ENCODE measurements around the gene PTPN3.
A peak's percentile ranks its signal among the peaks of the same experiment; 100 is the strongest.

PTPN3 gene

DNA sequence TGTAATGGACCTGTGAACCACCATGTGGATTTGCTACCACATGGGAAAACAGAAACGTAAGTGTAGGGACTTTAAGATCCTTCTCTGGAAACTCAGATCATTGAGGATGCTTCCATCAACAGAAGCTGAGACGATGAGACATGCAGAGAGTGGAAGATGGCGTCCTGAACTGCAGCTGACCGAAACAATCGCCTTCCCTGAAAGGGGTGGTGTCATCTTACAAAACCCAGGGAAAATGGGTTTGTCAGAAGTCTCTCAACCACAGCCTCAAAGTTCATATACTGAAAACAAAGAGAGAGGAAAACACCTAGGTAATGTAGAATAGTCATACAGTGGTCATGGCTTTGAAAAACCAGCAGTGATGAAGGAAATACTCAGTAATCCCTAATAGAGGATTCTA, 6.6 kb upstream of the PTPN3 start:
- no peak for DNase-seq

DNA sequence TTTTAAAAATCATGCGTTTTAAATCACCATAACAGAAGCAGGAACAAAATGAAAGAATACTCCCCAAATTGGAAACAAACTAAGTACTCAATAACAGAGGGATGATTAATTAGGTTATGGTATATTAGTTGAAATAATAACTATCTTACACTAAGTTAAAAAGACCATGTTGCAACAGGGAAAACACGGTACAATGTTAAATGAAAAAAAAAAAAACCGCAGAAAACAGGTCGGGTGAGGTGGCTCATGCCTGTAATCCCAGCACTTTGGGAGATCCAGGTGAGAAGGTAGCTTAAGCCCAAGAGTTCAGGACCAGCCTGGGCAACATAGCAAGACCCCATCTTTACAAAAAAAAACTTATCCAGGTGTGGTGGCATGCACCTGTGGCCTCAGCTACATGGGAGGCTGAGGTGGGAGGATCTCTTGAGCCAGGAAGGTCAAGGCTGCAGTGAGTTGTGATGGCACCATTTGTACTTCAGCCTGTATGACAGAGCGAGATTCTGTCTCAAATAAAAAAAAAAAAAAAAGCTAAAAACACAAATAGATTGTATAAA, 2.4 kb upstream of the PTPN3 start:
- no peak for DNase-seq

DNA sequence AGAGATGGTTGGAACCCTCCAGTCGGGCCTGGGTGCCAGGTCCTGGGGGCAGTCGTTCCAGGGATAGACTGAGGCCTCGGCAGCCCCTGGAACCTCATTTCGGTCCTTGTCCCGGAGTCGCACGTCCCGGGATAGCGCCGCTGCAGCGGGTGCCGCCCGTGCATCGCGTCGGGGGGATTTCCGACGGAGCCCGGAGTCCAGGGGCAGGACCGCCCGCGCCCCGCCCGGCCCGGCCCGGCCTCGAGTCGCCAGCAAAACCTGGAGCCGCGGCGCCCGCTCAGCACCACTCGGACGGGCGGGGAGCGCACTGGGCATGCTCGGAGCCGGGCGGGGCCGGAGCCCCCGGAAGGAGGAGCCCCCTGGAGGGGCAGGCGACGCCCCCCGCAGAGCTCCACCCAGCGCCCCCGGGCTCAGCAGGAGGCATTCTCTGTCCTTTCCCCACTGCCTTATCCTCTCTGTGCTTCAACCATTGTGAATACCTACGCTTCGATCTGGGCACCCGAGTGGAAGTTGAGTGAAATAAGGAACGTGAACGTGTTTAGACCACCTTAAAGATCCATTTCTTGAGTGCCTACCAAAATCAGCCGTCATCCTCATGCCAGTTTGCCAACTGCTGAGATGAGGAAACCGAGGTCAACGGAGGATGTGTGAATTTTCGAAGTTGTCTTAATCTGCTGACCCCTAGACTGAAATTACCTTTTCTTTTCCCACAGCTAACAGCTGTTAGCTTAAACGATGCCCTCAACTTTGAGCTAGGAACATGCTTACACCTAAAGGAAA, 1.7 kb upstream of the PTPN3 start:
- DNase-seq = peak; percentile 55

DNA sequence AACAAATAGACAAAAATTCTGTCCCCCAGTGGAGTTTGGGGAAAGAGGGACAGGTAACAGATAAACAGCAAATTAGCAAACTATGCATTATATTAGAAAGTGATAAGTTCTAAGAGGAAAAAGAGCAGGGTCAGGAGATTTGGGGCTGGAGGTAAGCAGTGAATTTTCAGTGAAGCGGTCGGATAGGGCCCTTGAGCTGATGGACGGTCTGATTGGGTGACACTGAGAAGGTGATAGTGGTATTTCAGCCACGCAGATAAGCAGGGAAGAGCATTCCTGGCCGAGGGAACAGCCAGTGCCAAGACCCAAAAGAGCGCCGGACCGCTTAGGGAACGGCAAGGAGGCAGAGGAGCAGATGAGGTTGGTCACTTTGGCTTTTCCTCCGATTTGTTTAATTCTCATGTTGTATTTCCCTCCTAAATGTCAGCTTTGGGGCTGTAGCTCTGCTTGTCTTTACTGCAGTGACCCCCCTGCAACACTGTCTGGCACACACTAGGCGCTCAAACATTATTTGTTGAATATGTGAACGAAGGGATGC, 1.1 kb upstream of the PTPN3 start:
- peak; percentile 38 for DNase-seq

DNA sequence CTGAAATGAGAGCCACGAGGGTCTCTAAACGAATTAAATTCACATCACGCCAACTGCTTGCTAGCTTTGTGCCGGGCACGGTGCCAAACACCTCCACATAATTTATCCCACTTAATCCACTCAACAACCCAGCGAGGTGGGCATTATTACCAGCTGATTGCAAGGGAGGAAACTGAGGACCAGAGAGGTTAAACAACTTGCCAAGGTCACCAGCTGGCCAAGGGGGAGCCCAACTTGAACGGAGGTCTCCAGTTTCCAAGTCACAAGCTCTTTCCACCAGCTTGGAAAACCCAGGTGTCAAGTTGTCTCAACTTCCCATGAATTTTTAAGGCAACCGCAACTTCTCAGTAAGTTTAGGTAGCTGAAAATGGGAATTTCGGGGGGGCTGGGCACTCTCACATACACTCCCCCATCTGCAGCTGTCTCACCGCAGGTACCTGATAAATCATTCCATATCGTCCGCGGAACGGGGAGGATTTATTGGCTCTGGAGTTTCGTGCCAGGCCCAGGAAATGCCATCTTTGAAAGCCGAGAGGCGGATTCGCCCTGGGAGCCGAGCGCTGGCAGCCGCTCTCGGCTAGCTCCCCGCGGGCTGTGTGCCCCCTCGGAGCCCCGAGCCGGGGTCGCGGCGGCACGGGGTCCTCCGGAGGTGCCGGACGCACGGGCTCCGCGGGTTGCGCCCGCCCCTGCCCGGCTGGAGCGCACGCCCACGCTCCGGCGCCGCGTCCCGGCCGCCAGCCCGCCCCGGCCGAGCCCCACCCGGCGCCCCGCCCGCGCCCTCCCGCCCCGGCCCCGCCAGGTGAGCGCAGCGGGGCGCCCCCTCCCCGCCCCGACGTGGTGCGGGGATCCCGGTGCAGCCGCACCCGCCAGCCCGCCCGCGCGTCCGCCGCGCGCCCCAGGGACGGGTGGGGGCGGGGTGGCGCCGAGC, 617 bp downstream of the PTPN3 start:
- DNase-seq = peak; percentile 48

DNA sequence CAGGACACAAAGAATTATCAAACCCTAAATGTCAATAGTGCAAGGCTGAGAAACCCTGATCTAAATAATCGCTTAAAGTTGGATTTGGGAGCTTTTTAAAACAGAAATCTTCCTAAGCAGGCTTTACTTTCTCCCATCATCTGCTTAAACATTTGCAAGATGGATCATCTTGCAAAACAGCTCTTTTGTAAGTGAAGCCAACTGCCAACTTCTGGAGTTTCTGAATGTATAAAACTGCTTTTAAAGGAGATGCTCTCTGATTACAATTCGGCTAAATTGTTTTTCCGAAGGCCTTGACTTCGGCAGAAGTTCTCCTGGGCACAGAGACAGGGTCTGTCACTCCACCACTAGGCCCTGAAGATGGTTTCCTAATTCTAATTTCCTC, 1.3 kb downstream of the PTPN3 start:
- DNase-seq = peak; percentile 18

DNA sequence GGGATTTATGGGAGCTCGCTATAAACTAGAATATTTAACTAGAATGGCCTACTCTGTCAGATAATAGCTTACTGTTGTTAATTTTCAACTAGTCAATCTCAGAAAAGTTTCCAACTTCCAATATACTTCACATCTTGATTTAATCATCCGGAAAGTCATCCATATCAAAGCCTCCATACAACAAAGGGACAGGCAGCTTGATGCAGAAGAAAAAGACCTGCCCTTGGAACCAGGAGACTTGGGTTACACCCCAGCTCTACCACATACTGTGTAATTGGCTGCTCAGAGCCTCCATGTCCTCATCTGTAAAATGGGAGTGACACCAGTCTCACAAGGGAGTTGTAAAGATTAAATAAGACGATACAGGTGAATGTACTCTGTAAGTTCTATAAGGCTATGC, 1.9 kb downstream of the PTPN3 start:
- no peak for DNase-seq

DNA sequence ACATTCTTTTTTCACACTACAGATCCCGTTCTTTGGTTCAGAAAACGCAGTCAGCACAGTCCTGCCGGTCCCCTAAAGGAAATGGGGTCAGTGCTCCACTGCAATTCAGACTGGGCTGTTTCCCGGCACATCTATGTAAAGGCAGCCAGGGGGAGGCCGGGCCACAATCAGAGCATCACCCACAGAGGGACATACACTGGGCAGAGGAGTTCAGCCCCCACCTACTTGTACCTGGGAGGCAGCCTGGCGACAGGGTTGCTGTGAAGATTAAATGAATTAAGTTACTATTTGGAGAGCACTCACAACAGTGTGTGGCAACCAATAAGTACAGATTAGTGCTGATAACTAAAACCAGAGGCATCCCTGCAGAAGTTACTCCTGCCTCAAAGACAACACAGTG, 4.5 kb downstream of the PTPN3 start:
- no peak for DNase-seq

DNA sequence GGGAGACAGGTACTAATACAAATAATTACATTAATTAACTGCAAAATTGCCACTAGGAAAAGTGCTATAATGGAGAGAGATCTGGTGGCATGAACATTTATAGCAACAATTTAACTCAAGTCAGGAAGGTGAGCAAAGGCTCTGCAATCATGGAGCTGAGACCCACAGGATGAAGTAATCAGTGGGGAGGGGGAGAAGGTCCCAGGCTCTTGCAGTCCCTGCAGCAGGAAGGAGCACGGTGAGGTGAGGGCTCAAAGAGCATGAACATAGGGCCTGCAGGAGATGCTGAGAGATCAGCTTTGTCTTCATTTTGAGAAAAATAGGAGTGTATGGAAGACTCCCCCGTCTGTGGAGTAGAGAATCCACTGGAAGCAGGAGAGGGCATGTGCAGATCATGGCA, 6.5 kb downstream of the PTPN3 start:
- no peak for DNase-seq

DNA sequence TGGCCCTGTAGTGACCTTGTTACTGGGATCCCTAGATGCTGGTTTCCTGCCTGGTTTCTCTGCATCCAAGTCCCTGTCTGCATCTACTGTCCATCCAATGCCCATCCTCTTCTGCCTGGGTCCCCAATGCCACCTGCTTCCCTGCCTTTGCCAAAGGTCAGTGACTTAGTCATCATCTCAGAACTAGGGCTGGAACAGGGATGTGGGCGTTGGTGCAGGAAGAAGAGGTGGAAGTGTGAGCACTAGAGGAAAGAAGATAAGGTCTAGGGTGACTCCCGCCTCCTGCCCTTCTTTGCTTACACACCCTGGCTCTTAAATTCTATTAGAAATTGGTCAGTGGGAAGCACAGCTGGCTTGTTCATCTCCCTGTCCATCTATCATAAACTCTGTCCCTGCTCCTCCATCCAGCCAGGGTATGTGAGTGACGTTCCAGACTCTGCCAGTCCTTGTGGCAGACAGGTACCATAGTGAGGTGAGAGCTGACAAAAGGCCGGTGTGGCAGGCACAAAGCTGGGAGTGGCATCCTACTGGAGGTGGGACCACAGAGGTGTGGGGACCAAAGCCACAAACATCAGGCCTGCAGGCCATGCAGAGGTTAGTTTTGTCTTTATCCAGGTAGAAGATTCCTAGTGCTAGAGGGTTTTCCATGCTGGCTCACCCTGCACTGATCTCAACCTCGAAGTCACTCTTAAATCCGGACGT, 9.2 kb downstream of the PTPN3 start:
- no peak for DNase-seq

DNA sequence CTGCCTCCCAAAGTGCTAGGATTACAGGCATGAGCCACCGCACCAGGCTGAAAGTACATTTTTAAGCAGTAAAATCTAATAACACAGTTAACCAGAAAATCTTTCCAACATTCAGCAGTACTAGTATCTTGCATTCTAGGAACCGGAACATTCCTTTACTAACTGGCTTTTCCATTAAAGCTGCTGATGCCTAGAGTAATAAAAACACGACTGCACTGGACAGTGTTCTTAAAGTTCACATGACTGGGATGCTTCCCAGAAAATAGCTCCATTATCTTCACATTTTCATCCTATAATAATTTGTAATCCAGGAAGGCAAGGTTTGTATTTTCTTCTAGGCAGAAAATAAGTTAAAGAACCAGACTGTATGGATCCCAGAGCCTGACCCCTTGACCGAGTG, 9.8 kb downstream of the PTPN3 start:
- DNase-seq = no peak

DNA sequence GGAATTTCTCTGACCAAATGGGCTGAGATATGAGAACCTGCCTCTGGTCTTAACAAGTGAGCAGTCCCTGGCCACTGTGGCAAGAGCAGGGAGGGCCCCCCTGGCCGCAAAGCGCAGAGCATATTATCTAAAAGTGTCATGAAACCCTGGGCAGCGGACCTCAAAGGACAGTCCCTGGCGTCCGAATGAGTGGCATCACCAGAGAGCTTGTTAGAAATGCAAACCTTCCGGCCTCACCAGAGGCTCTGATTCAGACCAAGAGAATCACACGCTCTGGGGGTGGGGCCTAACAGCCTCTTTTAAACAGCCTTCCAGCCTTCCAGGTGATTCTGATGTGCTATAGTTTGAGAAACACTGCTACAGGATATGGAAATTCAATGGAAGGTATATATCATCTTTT, 10.9 kb downstream of the PTPN3 start:
- no peak for DNase-seq

DNA sequence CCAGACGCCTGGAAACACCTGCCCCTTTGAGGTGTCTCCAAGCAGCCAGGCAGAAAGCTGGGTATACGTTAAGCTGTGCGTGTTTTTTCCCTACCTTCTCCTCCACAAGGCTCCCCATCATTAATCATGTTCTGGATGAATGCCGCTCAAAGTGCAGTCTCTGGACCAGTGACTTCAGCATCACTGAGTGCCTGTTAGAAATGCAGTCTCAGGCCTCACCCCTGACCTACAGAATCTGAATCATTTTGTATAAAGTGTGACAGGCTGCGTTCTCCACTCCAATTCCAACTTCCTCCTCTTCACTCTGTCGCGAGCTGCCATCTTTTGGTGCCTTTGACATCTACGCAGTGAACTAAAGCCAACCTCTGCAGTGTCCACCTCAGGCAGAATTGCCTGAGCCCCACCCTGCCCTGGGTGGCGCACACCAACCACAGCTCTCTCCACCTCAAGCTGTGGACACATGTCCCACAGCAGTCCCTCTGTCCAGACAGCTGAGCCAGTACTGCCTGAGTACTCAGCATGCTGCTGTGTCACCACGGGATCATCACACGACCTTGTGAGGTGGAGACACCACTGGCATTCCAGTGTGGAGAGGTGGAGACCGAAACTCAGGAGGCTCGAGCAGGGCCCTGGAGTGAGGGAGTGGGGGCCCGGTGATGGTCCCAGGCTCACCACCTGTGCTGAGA, 14.2 kb downstream of the PTPN3 start:
- DNase-seq = no peak

DNA sequence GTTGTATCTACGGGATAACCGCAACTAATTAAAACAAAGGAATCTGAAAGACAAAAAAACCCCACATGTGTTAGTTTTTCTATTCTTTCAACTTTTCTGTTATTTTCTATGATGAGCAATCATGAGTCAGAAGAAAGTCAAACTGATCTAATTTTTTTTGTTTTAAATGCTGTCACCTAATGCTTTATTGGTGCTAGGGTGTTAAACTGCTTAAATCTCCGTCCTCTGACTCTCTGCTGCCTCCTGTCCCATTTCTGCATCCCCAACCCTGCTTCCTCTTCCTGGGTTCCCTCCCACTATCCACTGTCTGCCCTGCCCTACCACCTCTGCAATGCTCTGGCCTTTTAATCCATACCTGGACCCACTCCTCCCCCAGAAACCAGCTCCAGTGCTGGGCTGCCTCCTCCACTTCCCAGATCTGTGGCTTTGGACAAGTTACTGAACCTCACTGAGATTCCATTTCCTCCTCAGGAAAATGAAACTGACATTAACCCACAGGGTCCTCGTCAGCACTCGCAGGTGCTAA, 15.7 kb downstream of the PTPN3 start:
- DNase-seq = no peak

DNA sequence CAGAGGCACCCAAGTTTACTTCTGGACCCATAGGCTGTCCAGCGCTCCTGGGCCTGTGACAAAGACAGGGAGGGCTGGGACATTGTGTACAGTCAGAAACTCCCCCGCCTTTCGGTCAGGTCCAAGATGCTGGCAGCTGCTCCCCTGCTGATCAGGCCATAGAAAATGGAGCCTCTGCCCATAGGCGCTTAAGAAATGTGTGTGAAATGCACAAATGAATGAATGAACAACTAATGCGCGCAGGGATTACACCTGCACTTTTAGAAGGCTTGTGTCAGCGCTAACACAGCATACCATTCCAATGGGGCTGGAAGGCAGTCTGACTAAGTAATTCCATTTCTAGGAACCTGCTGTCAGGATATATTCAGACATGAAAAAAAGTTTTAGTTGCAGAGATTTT, 16.3 kb downstream of the PTPN3 start:
- DNase-seq = no peak

DNA sequence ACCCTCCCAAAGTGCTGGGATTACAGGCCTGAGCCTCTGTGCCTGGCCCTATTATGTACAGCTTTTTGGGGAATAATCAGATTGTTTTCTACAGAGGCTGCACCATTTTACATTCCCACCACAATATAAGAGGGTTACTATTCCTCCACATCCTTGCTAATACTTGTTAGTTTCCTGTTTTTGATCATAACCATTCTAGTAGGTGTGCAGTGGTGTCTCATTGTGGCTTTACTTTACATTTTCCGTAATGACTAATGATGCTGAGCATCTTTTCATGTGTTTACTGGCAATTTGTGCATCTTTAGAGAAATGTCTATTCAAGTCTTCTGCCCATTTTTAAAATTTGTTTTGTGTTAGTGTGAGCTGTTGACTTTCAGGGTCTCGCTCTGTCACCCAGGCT, 18.3 kb downstream of the PTPN3 start:
- no peak for DNase-seq

DNA sequence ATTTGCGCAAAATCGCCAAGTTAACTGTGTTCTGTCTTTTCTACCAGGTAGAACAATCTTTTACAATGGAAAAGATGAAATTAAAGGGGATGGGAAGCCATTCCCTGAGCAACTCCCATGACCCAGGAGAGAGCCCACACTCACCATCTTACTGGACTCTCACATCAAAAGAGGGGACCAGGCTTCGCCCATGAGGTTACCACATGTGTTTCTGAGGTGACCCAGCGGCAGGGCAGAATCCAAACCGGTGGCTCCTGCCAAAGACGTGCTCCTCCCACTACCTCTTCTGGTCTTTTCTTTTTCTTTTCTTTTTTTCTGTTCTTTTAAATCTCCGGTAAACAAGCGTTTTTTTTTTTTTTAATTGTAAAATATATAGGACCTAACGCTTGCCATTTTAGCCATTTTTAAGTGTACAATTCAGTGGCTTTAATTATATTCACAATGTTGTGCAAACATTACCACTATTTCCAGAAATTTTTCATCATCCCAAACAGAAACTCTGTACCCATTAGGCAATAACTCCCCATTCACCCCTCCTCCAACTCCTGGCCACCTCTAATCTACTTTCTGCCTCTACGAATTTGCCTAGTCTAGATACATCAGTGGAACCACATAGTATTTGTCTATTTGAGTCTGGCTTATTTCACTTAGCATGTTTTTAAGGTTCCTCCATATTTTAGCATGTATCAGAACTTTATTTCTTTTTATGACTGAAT, 19.3 kb downstream of the PTPN3 start:
- no peak for DNase-seq

DNA sequence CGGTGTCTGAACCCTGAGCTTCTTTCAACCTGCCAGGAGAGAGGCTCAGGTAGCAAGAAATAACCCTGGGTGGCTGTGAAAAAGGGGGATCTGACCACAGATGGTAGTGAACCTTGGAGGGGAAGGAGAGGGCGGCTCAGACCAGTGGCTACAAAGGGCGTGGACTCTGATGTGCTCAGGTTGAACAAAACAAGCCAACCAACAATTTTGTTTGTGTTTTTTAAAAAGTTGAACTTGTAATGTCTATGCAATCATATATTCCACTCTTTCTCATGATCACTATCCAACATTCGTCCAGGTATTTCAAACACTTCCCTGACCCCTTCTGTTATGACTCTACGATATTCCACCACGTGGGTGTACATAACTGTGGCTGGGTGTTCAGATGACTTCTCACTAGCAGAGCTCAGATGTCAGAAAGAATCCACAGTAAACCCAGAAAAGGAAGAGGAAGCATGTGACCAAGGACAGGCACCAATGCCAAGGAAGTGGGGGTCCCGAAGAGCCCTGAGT, 20.0 kb downstream of the PTPN3 start:
- no peak for DNase-seq

DNA sequence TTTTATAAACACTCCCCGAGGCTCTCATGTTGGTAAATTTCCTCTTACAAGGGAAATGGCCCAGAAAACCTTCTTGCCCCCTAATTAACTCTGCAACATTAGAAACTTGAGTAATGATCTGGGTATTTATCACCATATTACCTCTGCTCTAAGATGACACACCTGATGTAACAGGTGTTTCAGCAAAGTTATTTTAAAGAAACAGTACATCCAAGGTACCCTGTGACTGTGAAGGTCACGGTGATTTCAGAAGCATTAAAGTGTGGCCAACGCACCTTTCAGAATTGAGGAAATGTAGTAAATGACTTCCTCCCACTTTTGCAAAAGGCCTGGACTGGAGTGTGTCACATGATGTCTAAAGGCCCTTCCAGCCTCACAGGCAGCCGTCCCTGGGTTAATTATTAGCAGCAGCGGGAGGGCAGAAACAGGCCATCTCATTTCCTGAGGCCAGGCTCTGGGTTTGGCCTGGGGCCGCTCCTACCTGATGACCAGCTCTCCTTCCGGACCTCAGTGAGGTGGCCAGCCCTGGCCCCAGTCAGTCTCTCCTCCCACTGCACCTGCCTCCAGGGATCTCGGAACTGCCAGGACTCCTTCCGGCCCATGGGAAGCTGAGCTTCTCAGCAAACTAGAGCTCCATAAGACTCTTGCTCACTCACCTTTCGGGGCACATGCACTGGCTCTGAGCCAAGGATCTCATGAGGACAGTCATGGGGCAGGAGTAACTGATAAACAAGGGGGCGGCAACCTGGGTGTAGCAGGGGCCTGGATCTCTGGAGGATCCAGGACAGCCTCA, 20.7 kb downstream of the PTPN3 start:
- DNase-seq = no peak

DNA sequence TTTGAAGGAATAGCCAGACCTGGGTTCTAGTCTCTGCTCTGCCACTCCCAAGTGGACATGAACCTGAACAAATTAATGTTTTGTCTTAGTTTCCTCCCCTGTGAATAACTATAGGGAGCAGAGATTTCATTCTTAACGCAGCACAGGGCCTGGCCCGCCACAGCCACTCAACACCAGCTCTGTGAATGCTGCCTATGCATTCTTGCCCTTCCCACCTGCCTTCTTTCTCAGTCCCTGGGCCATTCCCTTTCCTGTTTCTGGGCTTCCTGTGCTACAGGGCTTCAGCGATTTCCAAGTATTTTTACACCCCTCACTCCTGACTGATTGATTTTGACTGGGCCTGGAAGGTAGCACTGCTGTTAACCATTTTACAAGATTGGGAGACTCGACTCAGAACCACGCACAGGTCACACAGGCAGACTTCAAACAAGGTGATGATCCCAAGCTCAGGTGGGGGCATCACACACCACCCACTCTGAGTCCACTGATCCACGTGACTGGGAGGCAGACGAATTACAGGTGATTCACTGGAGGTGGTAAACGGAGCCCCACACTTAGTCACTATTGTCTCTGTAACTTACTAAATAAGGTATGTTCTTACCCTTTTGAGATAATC, 21.4 kb downstream of the PTPN3 start:
- DNase-seq = no peak
